Upper lobe of left lung (tissue), 4 donors: ENCODE measurements around the gene TIMM44.

Experiments used
- EP300 ChIP-seq, 4 donors: sonication (generic); formaldehyde crosslinking; IDR thresholded peaks; one replicate each; pipeline ENCODE4 v1.5.1; 2017; ENCODE audit warnings: antibody characterized with exemption in 4 of 4, control low read depth in 2 of 4
- POLR2A ChIP-seq, 4 donors: fragments of 450-650 bp; IDR thresholded peaks; one replicate each; pipeline ENCODE4 v1.5.1; 2016 to 2017; ENCODE audit warnings: antibody characterized with exemption in 4 of 4, mild to moderate bottlenecking in 2 of 4
- POLR2AphosphoS5 ChIP-seq, 2 donors: sonication (generic); formaldehyde crosslinking; IDR thresholded peaks; one replicate each; pipeline ENCODE4 v1.5.1; 2017; ENCODE audit warnings: antibody characterized with exemption in 2 of 2
- TF ChIP-seq, protein P1 (sequence below), 6 experiments: fragments of 450-650 bp in 4 of 6; fragments of 200-600 bp in 2 of 6; sonication (generic) in 2 of 6; IDR thresholded peaks; one replicate each; pipeline ENCODE4 v1.5.1; 2016 to 2019; ENCODE audit warnings: antibody characterized with exemption in 6 of 6

DNA sequence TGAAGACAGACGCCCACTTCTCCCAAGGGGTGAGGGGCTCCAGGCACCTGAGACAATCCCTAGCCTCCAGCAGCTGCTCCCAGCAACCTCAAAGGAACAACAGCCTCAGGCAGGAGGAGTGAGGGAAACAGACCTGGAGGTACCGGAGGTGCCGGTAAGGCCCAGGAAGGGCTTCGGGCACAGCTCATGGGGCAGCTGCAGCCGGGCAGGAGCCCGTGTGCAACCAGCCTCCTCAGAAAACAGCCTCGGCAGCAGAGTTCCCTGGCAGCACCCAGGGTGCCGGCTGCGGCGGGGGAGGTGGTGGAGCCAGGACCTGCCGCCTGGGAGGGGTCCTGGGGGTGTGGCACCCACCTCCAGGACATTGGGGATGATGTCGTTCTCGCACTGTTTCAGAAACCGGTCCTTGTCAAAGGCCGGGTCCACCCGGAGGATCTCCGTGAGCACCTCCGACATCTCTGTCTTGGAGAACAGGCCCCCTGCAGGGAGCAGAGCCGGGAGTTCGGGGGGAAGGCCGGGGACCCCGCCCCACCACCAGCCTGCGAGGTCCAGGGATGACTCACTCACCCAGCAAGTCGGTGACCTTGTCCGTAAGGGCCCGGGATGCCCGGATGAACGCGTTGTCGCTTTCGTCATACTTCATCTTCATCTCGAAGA lies 11.1 kb downstream of the TIMM44 start:
- TF ChIP-seq, protein P1, sequence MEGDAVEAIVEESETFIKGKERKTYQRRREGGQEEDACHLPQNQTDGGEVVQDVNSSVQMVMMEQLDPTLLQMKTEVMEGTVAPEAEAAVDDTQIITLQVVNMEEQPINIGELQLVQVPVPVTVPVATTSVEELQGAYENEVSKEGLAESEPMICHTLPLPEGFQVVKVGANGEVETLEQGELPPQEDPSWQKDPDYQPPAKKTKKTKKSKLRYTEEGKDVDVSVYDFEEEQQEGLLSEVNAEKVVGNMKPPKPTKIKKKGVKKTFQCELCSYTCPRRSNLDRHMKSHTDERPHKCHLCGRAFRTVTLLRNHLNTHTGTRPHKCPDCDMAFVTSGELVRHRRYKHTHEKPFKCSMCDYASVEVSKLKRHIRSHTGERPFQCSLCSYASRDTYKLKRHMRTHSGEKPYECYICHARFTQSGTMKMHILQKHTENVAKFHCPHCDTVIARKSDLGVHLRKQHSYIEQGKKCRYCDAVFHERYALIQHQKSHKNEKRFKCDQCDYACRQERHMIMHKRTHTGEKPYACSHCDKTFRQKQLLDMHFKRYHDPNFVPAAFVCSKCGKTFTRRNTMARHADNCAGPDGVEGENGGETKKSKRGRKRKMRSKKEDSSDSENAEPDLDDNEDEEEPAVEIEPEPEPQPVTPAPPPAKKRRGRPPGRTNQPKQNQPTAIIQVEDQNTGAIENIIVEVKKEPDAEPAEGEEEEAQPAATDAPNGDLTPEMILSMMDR (IDR thresholded peaks at IDR 0.05) = no peak
- TF ChIP-seq POLR2A (IDR thresholded peaks at IDR 0.05) (no peak), EP300 (IDR thresholded peaks at IDR 0.05) (no peak), POLR2AphosphoS5 (IDR thresholded peaks at IDR 0.05) (no peak)
